ENCODE data around the gene OR12D2. TPM values are rescaled to one million over a fixed set of nuclear protein-coding genes. Genes with fewer than 3 reads are reported as not detected.
A peak's percentile ranks its signal among the peaks of the same experiment; 100 is the strongest.
"Not testable (repeated sequence)": the region's sequence is repeated elsewhere in the genome, so short reads cannot be mapped to it uniquely, and the experiment has no call there.

Gene OR12D2, protein sequence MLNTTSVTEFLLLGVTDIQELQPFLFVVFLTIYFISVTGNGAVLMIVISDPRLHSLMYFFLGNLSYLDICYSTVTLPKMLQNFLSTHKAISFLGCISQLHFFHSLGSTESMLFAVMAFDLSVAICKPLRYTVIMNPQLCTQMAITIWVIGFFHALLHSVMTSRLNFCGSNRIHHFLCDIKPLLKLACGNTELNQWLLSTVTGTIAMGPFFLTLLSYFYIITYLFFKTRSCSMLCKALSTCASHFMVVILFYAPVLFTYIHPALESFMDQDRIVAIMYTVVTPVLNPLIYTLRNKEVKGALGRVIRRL
- total RNA-seq (ENCODE audit: insufficient read depth, low replicate concordance): not detected

DNA sequence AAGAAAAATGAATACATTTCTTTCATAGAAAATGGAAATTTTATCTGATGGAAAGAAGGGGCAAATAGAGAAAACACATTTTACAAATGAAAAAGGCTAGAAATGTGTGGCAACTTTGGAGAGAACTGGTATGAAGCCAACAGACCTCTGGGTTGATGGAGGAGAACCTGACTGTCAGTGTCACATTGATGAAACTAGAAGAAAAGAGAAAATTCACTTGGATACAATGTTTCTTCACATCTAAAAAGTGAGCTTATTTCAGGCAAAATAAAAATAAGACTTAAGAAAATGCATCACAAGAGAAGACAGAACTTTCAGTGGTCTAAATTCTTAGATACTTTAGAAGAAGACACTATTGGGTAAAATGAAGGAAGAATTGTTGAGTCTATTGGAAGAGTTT is at the start of gene OR12D2:
OR12D2 (plus strand) TSS at position 301 of the 400 bp plus-strand sequence. CDS start 1,069 bp downstream, outside the sequence.
- no peak for DNase-seq (ENCODE audit: low spot score)

DNA sequence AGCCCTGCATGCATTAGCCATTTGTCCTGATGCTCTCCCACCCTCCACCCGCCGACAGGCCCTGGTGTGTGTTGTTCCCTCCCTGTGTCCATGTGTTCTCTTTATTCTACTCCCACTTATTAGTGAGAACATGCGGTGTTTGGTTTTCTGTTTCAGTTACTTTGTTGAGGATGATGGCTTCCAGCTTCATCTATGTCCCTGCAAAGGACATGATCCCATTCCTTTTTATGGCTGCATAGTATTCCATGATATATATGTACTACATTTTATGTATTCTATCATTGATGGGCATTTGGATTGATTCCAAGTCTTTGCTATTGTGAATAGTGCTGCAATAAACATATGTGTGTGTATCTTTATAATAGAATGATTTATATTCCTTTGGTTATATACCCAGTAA is 46.1 kb upstream of the OR12D2 start:
- not testable (repeated sequence) for DNase-seq (ENCODE audit: low spot score)

DNA sequence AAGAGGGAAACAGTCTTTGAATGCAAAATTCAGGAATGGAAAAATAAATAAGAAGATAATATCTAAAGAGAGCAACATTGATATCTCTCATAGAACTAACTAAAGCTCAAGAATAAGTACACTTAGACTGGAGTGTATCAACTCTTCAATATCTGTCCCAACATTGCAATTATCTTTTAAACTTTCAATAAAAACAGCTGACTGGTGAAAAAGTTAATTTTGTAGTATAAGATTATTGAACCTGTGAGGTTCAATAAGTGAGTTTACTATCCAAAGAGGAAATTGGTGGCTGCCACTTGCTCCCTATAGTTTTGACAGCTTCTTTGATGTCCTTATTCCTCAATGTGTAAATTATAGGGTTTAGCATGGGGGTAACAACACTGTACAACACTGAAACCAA is 40.5 kb upstream of the OR12D2 start:
- DNase-seq (ENCODE audit: low spot score): no peak

DNA sequence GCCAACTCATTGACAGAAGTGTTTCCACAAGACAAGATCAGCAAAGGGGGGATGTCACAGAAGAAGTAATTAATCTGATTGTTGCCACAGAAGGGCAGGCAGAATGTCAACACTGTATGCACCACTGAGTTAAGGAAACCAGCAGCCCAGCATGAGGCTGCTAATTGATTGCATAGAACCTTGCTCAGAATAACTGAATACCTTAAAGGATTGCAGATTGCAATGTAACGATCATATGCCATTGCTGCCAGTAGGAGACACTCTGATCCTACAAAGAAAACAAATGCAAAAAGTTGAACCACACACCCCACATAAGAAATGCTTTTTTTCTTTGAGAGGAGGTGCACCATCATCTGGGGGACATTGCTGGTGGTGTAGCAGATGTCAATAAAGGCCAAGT is 39.8 kb upstream of the OR12D2 start:
- no peak for DNase-seq (ENCODE audit: low spot score)

DNA sequence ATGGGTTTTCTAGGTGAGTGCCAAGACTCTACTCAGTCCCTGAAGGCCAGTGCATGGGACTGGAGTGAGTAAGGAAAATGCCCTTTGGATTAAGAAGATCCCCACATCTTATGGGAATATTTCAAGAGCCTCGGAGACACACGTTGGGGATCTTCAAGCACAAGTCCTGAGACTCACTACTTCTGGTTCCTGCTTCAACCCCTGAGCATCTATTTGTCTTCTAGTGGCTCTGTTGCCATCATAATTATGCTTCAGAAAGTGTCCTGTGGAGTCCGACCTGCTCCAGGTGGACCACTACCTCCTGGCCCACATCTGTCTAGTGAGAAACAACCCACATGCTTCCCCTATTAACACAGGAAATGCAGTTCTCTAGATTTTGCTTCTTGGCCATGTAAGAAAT is 26.7 kb upstream of the OR12D2 start, which contains the start of gene OR5V1:
OR5V1 (minus strand) TSS at position 101 of the 400 bp plus-strand sequence. CDS start 12,670 bp downstream, outside the sequence.
- no peak for DNase-seq (ENCODE audit: low spot score)

DNA sequence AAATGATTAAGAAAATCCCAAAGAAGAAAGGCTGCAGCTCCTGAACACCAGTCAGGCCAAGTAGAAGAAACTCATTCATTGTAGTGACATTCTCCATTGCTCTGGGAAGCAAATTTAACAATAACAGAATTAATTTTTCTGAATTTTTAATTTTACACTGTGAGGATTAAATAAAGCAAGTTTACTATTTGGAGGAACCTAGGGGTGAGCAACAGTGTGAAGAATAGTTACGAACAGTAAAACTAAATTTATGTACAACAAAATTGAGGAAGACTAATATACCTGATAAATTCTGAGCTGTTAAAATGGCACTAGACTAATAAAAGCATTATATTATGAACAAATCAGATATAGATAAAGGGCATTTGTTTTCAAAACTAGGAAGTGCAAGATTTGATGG is 20.2 kb upstream of the OR12D2 start, which contains the start of gene OR12D3:
OR12D3 (minus strand) TSS at position 101 of the 400 bp plus-strand sequence; CDS start at position 97, 4 bp downstream.
- no peak for DNase-seq (ENCODE audit: low spot score)

DNA sequence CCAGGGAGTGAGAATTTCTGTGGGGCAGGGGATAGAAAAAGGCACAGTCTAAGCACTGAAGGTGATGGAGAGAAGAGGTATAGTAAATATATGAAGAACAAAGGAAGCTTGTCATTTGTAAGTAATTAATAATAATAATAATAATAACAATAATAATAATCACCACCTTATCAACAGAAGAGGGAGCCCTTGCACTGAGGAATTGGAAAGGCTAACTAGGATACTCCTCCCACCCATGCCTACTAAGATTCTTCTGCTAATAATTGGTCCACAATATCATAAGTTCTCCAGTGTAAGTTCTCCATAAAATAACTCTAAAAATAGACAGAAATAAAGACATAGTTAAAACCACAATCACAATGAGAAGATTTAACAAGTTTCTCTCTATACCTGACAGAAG is 19.4 kb upstream of the OR12D2 start:
- DNase-seq (ENCODE audit: low spot score): peak; percentile 1

DNA sequence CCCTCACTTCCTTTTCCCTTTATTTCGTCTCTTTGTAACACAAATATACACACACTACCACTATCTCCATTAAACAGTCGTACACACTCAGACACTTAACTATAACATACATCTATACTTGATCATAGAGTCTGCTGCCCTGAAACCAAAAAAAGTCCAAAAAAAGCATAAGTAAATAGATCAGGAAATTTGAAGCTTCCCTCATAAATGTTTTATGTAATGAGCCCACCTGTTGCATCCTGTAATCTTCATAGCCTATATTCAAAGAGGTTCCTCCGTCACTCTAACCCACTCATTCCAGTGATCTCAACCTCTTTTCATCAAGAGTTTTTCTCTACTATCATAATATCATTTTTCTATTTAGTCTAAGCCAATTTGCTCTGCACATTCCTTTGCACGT is 6.9 kb upstream of the OR12D2 start:
- DNase-seq (ENCODE audit: low spot score): no peak

DNA sequence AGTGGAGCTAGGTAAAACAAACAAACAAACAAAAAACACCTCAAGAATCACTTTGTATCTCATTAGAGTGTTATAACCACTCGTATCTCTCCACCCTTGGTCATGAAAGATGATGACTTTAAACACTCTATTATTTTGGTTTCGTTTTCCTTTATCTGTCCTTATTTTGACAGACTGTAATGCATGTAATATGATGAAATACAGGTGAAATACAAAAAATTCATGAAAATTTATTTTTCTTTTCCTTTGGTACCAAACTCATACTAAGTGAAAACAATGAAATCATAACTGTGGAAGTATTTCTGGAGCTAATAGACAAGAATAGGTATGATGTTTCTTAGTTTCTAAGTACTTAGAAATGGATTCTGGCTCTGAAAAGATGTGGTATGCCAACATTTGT is 4.1 kb downstream of the OR12D2 start:
- DNase-seq (ENCODE audit: low spot score): no peak

DNA sequence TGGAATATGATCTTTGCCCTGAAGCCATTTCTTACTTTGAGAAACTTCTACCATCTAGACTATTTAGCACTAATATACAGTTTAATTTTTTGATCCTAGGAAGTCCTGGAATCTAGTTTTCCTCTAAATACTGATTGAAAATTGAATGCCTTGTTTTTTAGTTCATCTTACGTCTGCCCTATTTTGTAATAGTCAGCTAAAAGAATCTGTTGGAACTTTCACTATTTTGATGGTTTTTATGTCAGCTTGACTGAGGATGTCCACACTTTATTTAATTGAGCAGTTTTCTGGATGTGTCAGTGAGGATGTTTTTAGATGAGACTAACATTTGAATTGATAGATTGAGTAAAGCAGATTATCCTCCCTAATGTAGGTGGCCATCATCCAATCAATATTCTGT is 8.4 kb downstream of the OR12D2 start:
- DNase-seq (ENCODE audit: low spot score): no peak

DNA sequence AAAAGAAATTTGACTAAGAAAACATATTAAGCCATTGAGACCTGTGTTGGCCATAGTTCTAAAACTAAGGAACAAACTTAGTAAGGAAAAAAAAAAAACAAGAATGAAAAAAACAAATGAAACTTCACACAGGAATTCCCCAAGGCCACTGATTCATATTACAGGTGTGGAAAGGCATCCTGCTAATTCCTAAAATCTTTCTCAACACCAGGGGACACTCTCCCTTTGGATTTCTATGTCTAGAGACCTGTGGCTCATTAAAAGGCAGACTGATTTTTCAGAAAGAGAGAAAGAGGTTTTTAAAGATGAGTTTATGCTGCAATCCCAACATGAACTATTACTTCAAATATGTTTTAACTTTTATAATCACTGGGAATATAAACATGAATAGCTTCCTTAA is 19.2 kb downstream of the OR12D2 start, which contains the start of gene OR12D1:
OR12D1 (plus strand) TSS at position 341 of the 400 bp plus-strand sequence.
- DNase-seq (ENCODE audit: low spot score): no peak

DNA sequence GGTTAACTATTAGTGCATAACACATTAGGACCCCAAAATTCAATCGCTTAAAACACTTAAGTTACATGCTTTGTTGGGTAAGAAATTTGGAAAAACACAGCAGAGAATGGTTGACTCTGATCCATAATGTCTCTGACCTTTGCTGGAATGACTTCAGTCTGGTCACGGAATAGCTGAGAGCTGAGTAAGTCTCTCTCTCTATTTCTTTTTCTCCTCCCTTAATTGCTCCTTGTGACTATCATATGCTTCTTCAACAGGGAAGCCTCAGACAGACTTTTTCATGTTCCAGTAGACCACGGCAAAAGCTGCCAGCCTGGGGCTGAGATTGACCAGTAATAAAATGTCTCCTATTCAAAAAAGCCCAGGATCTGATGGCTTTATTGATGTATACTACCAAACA is 24.1 kb downstream of the OR12D2 start:
- no peak for DNase-seq (ENCODE audit: low spot score)

DNA sequence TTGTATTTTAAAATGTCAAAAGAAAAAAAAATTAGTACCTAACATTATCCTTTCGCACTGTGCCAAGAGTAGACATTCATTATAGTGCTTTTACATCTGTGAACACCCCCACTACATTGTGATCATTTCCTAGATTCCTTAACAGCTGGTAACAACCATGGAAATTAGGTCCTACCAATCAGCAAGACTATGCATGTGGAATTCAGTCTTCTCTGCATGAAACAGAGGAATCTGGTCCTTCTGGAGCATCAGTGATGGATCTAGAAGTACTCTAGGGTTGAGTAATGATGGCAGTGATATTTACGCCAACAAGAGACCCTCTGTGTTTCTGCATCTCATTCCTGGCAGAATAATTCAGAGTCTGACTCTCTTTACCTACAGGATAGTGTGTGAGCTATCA is 28.7 kb downstream of the OR12D2 start:
- DNase-seq (ENCODE audit: low spot score): no peak

DNA sequence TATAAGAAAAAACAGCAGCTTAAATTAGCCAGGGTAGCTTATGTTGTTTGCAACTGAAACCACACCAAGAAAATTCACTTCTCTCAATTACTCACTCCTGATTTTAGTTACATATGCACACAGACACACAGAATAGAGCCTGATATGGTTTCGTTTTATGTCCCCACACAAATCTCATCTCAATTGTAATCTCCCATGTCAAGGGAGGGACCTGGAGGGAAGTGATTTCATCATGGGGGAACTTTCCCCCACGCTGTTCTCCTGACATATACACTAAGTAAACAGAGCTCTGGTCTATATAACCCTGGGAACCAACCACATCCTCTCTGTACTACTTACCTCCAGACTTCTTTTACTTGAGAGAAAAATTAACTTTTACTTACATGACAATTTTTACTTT is 29.1 kb downstream of the OR12D2 start:
- no peak for DNase-seq (ENCODE audit: low spot score)

DNA sequence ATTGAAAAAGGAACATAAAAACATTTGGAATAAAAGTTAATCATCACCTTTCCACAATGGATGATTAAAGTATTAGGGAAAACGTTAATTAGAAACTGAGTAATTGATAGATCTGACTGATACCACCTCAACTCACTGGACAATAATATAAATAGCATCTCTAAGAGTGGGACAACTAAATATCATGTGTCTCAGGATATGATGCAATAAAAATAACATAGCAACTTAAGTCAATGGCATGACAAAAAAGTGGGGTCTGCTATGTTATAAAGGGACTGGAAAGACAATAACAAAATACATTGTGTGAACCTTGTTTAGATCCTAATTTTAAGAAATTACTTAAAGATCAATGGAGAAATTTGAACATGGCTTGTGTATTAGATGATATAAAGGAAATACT is 29.6 kb downstream of the OR12D2 start:
- DNase-seq (ENCODE audit: low spot score): no peak

DNA sequence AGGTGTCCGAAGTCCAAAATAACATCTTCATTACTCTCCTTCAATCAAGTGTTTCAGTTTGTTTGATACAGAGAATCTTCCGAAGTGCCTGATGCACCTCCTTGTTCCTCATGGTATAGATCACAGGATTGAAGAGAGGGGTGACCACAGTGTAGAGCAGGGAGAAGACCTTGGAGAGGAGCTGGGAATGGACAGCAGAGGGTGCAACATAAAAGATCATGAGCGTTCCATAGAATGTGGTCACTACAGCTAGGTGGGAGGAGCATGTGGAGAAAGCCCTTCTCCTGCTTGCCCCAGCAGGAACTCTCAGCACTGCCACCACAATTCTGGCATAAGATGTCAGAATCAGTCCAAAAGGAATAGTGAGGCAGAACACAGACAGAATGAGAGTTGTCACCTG is 31.2 kb downstream of the OR12D2 start:
- no peak for DNase-seq (ENCODE audit: low spot score)

DNA sequence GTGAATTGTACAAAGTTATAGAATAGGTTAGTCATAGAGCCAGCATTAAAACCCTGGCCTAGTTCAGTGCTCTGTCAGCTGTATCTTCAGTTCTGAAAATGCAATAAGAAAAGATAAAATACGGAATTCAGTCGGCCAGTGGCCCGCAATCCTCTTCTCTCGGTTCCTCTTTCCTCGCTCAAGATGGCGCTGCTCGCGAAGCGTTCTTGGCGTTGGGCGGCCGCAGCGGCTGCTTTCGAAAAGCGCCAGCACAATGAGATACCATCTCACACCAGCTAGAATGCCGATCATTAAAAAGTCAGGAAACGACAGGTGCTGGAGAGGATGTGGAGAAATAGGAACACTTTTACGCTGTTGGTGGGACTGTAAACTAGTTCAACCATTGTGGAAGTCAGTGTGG is 41.3 kb downstream of the OR12D2 start:
- not testable (repeated sequence) for DNase-seq (ENCODE audit: low spot score)

DNA sequence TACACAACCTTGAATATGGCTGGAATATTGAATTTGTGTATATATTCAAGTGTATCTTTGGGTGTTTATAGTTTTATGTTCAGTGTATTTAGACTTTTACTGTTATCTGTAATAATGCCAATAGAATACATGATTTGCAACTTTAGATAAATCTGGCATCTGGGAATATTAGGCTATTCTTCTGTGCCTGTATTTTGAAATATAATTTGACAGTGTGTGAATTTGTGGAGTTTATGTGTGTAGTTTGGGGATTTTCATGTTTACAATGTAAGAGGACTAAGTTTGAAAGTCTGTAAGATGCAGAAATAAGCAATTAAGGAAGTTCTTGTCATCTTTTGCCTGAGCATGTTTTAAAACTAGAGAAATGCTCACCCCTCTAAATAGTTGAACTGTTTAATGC is 43.6 kb downstream of the OR12D2 start, which contains the start of gene OR10C1:
OR10C1 (plus strand) TSS at position 301 of the 400 bp plus-strand sequence. CDS start 710 bp downstream, outside the sequence.
- DNase-seq (ENCODE audit: low spot score): no peak

DNA sequence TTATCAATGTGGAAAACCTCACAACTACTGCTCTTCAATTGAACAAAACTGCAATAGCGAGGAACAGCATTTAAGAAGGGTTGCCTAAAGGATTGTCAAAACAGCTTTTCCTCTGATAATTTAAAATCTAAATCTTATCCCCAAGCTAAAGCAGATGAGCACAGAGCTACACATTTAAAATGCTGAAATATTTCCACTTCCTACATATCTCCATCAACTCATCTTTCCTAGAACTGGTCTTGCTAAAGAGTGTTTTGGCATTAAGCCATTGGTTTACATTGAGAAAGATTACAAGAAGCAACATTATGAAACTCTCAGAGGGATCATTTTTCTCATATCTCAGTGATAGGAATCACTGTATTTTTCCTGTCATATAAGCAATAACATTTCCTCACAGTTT is 47.3 kb downstream of the OR12D2 start:
- peak; percentile 42 for DNase-seq (ENCODE audit: low spot score)

DNA sequence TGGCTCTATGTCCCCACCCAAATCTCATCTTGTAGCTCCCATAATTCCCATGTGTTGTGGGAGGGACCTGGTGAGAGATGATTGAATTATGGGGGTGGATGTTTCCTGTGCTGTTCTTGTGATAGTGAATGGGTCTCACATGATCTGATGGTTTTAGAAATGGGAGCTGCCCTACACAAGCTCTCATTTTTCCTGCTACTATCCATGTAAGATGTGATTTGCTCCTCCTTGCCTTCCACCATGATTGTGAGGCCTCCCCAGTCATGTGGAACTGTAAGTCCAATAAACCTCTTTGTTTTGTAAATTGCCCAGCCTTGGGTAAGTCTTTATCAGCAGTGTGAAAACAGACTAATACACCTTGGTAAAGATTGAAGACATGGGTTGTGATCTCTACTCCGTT is 48.6 kb downstream of the OR12D2 start:
- DNase-seq (ENCODE audit: low spot score): not testable (repeated sequence)

Measured in umbilical cord (tissue), 2 donors.